Brain microvascular endothelial cell (primary cell): ENCODE results near the gene FAM72D.
A peak's percentile ranks its signal among the peaks of the same experiment; 100 is the strongest.
"Not testable (repeated sequence)": the region's sequence is repeated elsewhere in the genome, so short reads cannot be mapped to it uniquely, and the experiment has no call there.

Experiments
- DNase-seq: peaks from one replicate; pipeline ENCODE4 v3.0.0-alpha.2; 2020
- H3K27ac ChIP-seq: fragments of 250-450 bp; sonication (Bioruptor Pico); 2 replicates; pipeline ENCODE4 v1.5.1; 2020; ENCODE audit warnings: mild to moderate bottlenecking, moderate library complexity
- H3K27me3 ChIP-seq: fragments of 250-450 bp; sonication (Bioruptor Pico); replicated peaks from 2 replicates; pipeline ENCODE4 v1.5.1; 2020; ENCODE audit warnings: mild to moderate bottlenecking
- H3K36me3 ChIP-seq: fragments of 250-450 bp; sonication (Bioruptor Pico); replicated peaks from 2 replicates; pipeline ENCODE4 v1.5.1; 2020; ENCODE audit warnings: mild to moderate bottlenecking
- H3K4me3 ChIP-seq: 2 replicates; pipeline ENCODE4 v1.5.1; 2011; ENCODE audit warnings: low read depth, mild to moderate bottlenecking, control low read depth, low read length, moderate library complexity
- in situ Hi-C: cut with HindIII; loops from 2 replicates; pipeline ENCODE4 v1.10.0; 2017; ENCODE audit warnings: low sequenced_read_pairs, low pct_ligation_motif_present

The FAM72D gene

GRCh38 chr1:145095284-145096057 is at the start of gene FAM72D, which contains the start of gene SRGAP2B:
FAM72D (plus strand) TSS chr1:145095974; CDS start chr1:145096848, 874 bp downstream.
SRGAP2B (minus strand) TSS chr1:145095328; CDS start chr1:145092901, 2,427 bp downstream.
- in situ Hi-C loops, H3K27ac ChIP-seq, H3K27me3 ChIP-seq, DNase-seq, H3K36me3 ChIP-seq: not testable (repeated sequence)
- peak within 1 kb of the TSS; percentile 51 for H3K4me3 ChIP-seq

GRCh38 chr1:145047553-145047952 is 48.2 kb upstream of the FAM72D start:
- H3K4me3 ChIP-seq, H3K27me3 ChIP-seq, DNase-seq, H3K36me3 ChIP-seq, in situ Hi-C loops, H3K27ac ChIP-seq: not testable (repeated sequence)

GRCh38 chr1:145048181-145048856 is 47.5 kb upstream of the FAM72D start:
- H3K27ac ChIP-seq, H3K27me3 ChIP-seq, H3K4me3 ChIP-seq, DNase-seq, H3K36me3 ChIP-seq, in situ Hi-C loops: not testable (repeated sequence)

GRCh38 chr1:145052019-145052776 is 43.6 kb upstream of the FAM72D start:
- DNase-seq, in situ Hi-C loops, H3K27ac ChIP-seq, H3K36me3 ChIP-seq, H3K27me3 ChIP-seq, H3K4me3 ChIP-seq: not testable (repeated sequence)

- DNase-seq, H3K36me3 ChIP-seq, H3K27me3 ChIP-seq, in situ Hi-C loops, H3K27ac ChIP-seq, H3K4me3 ChIP-seq: not testable (repeated sequence)
Observed at GRCh38 chr1:145053428-145053827, 42.3 kb upstream of the FAM72D start.

GRCh38 chr1:145055217-145055760 is 40.5 kb upstream of the FAM72D start:
- in situ Hi-C loops, H3K36me3 ChIP-seq, H3K27me3 ChIP-seq, DNase-seq, H3K27ac ChIP-seq, H3K4me3 ChIP-seq: not testable (repeated sequence)

- H3K4me3 ChIP-seq, H3K36me3 ChIP-seq, H3K27me3 ChIP-seq, H3K27ac ChIP-seq, in situ Hi-C loops, DNase-seq: not testable (repeated sequence)
Observed at GRCh38 chr1:145058184-145058583, 37.6 kb upstream of the FAM72D start.

- DNase-seq, H3K27ac ChIP-seq, H3K27me3 ChIP-seq, H3K36me3 ChIP-seq, H3K4me3 ChIP-seq, in situ Hi-C loops: not testable (repeated sequence)
Observed at GRCh38 chr1:145063285-145063684, 32.5 kb upstream of the FAM72D start.

GRCh38 chr1:145063941-145064648 is 31.7 kb upstream of the FAM72D start:
- H3K4me3 ChIP-seq, H3K27ac ChIP-seq, DNase-seq, in situ Hi-C loops, H3K27me3 ChIP-seq, H3K36me3 ChIP-seq: not testable (repeated sequence)

- H3K4me3 ChIP-seq, DNase-seq, H3K27me3 ChIP-seq, in situ Hi-C loops, H3K27ac ChIP-seq, H3K36me3 ChIP-seq: not testable (repeated sequence)
Observed at GRCh38 chr1:145065194-145065826, 30.5 kb upstream of the FAM72D start.

GRCh38 chr1:145066486-145066885 is 29.3 kb upstream of the FAM72D start:
- H3K27ac ChIP-seq, H3K27me3 ChIP-seq, H3K36me3 ChIP-seq, DNase-seq, in situ Hi-C loops, H3K4me3 ChIP-seq: not testable (repeated sequence)

GRCh38 chr1:145071569-145071968 is 24.2 kb upstream of the FAM72D start:
- H3K27me3 ChIP-seq, in situ Hi-C loops, DNase-seq, H3K4me3 ChIP-seq, H3K27ac ChIP-seq, H3K36me3 ChIP-seq: not testable (repeated sequence)

- H3K27ac ChIP-seq, DNase-seq, in situ Hi-C loops, H3K36me3 ChIP-seq, H3K27me3 ChIP-seq, H3K4me3 ChIP-seq: not testable (repeated sequence)
Observed at GRCh38 chr1:145074021-145074559, 21.7 kb upstream of the FAM72D start.
